ENCODE results near the gene ROR2. TPM values are rescaled to one million over a fixed set of nuclear protein-coding genes. Genes with fewer than 3 reads are reported as not detected.

The ROR2 gene
- total and polyA plus RNA-seq, 3 experiments from 2014 or later, result 2.0 TPM; not detected in 2

DNA sequence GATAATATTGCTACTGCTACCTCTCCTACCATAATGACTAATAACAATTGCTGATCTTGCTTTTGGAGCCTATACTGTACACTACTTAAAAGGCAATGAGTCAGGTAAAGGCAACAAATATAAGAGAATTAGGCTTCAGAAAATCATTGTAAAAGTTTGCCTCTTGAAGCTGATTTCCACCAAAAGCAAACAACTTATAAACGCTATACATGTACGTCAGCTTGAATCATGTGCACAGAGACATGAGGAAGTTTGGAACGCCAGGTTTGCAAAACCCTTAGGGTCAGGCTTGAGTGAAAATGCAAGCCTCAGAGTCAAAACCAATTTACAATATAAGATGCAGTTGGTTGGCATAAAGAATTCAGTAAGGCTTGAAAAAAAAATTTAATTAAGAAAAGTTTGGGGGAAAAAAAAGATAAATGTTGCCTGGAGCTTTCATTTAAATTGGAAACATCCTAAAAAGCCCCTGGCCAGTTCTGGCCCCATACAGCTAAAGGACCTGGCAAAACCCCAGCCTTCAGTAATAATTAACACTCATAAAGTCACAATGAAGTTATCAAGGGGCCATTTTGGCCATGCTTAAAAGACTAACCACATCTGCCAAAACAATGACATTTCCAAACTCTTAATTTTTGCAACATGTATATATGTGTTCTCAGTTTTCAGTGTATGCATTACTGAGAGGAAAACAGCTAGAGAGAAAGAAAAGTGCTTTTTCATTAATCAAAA lies 345.4 kb downstream of the ROR2 start:
- no peak overlapping the region for H3K27ac ChIP-seq (ENCODE audit: low read depth, low read length)

GRCh38 chr9:91603932-91604331 lies 346.1 kb downstream of the ROR2 start:
- ChIA-PET CTCF (no interaction called here), POLR2A (no interaction called here)
- H3K4me1 ChIP-seq (ENCODE audit: insufficient read depth, low read length), result no peaks in the 10 kb centered on the region
- no peaks in the 10 kb centered on the region for H3K36me3 ChIP-seq (ENCODE audit: insufficient read depth, low read length)
- no peak overlapping the region for H3K27ac Mint-ChIP-seq
- peaks cover 0 to 3% (median 0%) of the 10 kb centered on the region in 5 donors for H3K9me3 Mint-ChIP-seq
- H3K4me3 ChIP-seq (ENCODE audit: low read length), result no peak overlapping the region
- H3K27me3 ChIP-seq (ENCODE audit: insufficient read depth, low read length, poor library complexity, severe bottlenecking), result no peaks in the 10 kb centered on the region
- no peaks in the 10 kb centered on the region for H3K9me3 ChIP-seq (ENCODE audit: low read length)
- no peaks in the 10 kb centered on the region for H3K36me3 Mint-ChIP-seq
- peaks cover 11 to 58% of the 10 kb centered on the region in 2 donors for H3K27me3 Mint-ChIP-seq
- no peaks in the 10 kb centered on the region for H3K4me1 Mint-ChIP-seq
- no peak overlapping the region for H3K4me3 Mint-ChIP-seq
- DNase-seq, result no peak
- no peak overlapping the region for H3K27ac ChIP-seq (ENCODE audit: low read depth, low read length)

More for the DNA sequence above, 345.4 kb downstream of the ROR2 start:
- no peak for DNase-seq
- no peaks in the 10 kb centered on the region for H3K36me3 Mint-ChIP-seq
- ChIA-PET POLR2A (no interaction called here), CTCF (no interaction called here)
- Histone ChIP-seq H3K27me3 (ENCODE audit: insufficient read depth, low read length, poor library complexity, severe bottlenecking) (no peaks in the 10 kb centered on the region), H3K36me3 (ENCODE audit: insufficient read depth, low read length) (no peaks in the 10 kb centered on the region), H3K9me3 (ENCODE audit: low read length) (no peaks in the 10 kb centered on the region), H3K4me1 (ENCODE audit: insufficient read depth, low read length) (no peaks in the 10 kb centered on the region), H3K4me3 (ENCODE audit: low read length) (no peak overlapping the region)
- H3K9me3 Mint-ChIP-seq, result peaks cover 0 to 3% (median 0%) of the 10 kb centered on the region in 5 donors
- H3K4me3 Mint-ChIP-seq, result no peak overlapping the region
- no peaks in the 10 kb centered on the region for H3K4me1 Mint-ChIP-seq
- no peak overlapping the region for H3K27ac Mint-ChIP-seq
- H3K27me3 Mint-ChIP-seq, result peaks cover 11 to 58% of the 10 kb centered on the region in 2 donors

GRCh38 chr9:91599564-91599963 lies 350.5 kb downstream of the ROR2 start:
- CTCF ChIA-PET, result no interaction called here
- POLR2A ChIA-PET, result no interaction called here
- H3K4me3 Mint-ChIP-seq, result no peak overlapping the region

DNA sequence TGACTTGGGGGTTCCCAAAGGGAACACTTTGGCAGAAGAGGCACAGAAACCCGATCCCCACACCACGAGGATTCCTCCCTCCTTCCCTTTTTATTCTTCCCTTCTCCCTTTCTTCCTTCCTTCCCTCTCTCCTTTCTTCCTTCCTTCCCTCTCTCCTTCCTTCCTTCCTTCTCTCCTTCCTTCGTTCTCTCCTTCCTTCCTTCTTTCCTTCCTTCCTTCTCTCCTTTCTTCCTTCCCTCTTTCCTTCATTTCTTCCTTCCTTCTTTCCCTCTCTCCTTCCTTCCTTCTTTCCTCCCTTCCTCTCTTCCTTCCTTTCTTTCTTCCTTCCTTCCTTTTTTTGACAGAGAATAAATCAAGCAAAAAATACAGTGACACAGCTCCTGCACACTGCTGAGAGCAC lies 358.4 kb downstream of the ROR2 start:
- Histone ChIP-seq H3K9me3 (ENCODE audit: low read length) (no peaks in the 10 kb centered on the region), H3K27ac (ENCODE audit: low read depth, low read length) (no peak overlapping the region), H3K36me3 (ENCODE audit: insufficient read depth, low read length) (no peaks in the 10 kb centered on the region), H3K4me1 (ENCODE audit: insufficient read depth, low read length) (no peaks in the 10 kb centered on the region), H3K27me3 (ENCODE audit: insufficient read depth, low read length, poor library complexity, severe bottlenecking) (no peaks in the 10 kb centered on the region), H3K4me3 (ENCODE audit: low read length) (no peak overlapping the region)
- CTCF ChIA-PET, result interaction anchor here (0.6 kb wide), 1 partner anchor 28 kb away, joined by 3 read pairs; no protein-coding TSS in a partner anchor
- no peaks in the 10 kb centered on the region for H3K9me3 Mint-ChIP-seq
- no peak for DNase-seq
- H3K27me3 Mint-ChIP-seq, result peaks cover 5 to 7% of the 10 kb centered on the region in 2 donors
- POLR2A ChIA-PET, result no interaction called here
- no peaks in the 10 kb centered on the region for H3K36me3 Mint-ChIP-seq
- no peak overlapping the region for H3K27ac Mint-ChIP-seq
- no peaks in the 10 kb centered on the region for H3K4me1 Mint-ChIP-seq
- H3K4me3 Mint-ChIP-seq, result no peak overlapping the region

More at GRCh38 chr9:91599564-91599963, 350.5 kb downstream of the ROR2 start:
- no peaks in the 10 kb centered on the region for H3K27me3 ChIP-seq (ENCODE audit: insufficient read depth, low read length, poor library complexity, severe bottlenecking)
- H3K27ac Mint-ChIP-seq, result no peak overlapping the region
- no peaks in the 10 kb centered on the region for H3K36me3 Mint-ChIP-seq
- H3K27me3 Mint-ChIP-seq, result peaks cover 12 to 35% of the 10 kb centered on the region in 2 donors
- no peak for DNase-seq
- H3K9me3 Mint-ChIP-seq, result no peaks in the 10 kb centered on the region
- H3K9me3 ChIP-seq (ENCODE audit: low read length), result no peaks in the 10 kb centered on the region
- no peak overlapping the region for H3K27ac ChIP-seq (ENCODE audit: low read depth, low read length)
- no peak overlapping the region for H3K4me3 ChIP-seq (ENCODE audit: low read length)
- no peaks in the 10 kb centered on the region for H3K4me1 Mint-ChIP-seq
- no peaks in the 10 kb centered on the region for H3K36me3 ChIP-seq (ENCODE audit: insufficient read depth, low read length)
- H3K4me1 ChIP-seq (ENCODE audit: insufficient read depth, low read length), result no peaks in the 10 kb centered on the region

- DNase-seq, result no peak
- Mint-ChIP-seq H3K4me1 (no peaks in the 10 kb centered on the region), H3K9me3 (no peaks in the 10 kb centered on the region), H3K27ac (no peak overlapping the region), H3K36me3 (no peaks in the 10 kb centered on the region), H3K4me3 (no peak overlapping the region), H3K27me3 (peaks cover 4 to 8% of the 10 kb centered on the region in 2 donors)
- no peaks in the 10 kb centered on the region for H3K9me3 ChIP-seq (ENCODE audit: low read length)
- POLR2A ChIA-PET, result no interaction called here
- H3K36me3 ChIP-seq (ENCODE audit: insufficient read depth, low read length), result no peaks in the 10 kb centered on the region
- H3K27me3 ChIP-seq (ENCODE audit: insufficient read depth, low read length, poor library complexity, severe bottlenecking), result no peaks in the 10 kb centered on the region
- H3K4me1 ChIP-seq (ENCODE audit: insufficient read depth, low read length), result no peaks in the 10 kb centered on the region
- no peak overlapping the region for H3K4me3 ChIP-seq (ENCODE audit: low read length)
- H3K27ac ChIP-seq (ENCODE audit: low read depth, low read length), result no peak overlapping the region
- CTCF ChIA-PET, result no interaction called here
These were observed 360.9 kb downstream of the ROR2 start for GRCh38 chr9:91589101-91589553.

- ChIA-PET POLR2A (no interaction called here), CTCF (no interaction called here)
- no peaks in the 10 kb centered on the region for H3K27me3 ChIP-seq (ENCODE audit: insufficient read depth, low read length, poor library complexity, severe bottlenecking)
- peaks cover 0 to under 1% (median 0%) of the 10 kb centered on the region in 3 donors for H3K4me1 Mint-ChIP-seq
- H3K27ac ChIP-seq (ENCODE audit: low read depth, low read length), result no peak overlapping the region
- no peaks in the 10 kb centered on the region for H3K36me3 ChIP-seq (ENCODE audit: insufficient read depth, low read length)
- no peaks in the 10 kb centered on the region for H3K9me3 Mint-ChIP-seq
- no peaks in the 10 kb centered on the region for H3K4me1 ChIP-seq (ENCODE audit: insufficient read depth, low read length)
- H3K4me3 ChIP-seq (ENCODE audit: low read length), result no peak overlapping the region
- H3K36me3 Mint-ChIP-seq, result no peaks in the 10 kb centered on the region
- no peak for DNase-seq
- no peak overlapping the region for H3K27ac Mint-ChIP-seq
- H3K9me3 ChIP-seq (ENCODE audit: low read length), result no peaks in the 10 kb centered on the region
- peaks cover 4 to 8% of the 10 kb centered on the region in 2 donors for H3K27me3 Mint-ChIP-seq
- H3K4me3 Mint-ChIP-seq, result no peak overlapping the region
These were observed 363.7 kb downstream of the ROR2 start for GRCh38 chr9:91586282-91586681.

DNA sequence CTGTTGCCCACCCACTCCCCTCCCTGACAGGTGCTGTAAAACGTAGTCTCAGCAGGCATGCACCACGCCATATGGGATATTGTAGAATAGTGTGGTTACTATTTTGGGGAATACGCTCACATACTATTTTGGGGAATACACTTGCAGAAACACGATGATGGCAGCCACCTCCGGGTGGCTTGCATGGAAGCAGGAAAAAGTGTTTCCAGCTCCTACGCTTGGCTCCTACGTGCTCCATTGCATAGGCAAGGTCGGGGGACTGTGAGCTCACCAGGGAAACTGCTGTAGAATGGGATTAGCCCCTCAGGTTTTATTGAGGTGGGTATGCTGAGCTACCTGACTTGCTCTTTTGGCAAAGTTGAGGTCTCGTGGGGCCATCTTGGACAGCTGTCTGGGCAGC lies 366.1 kb downstream of the ROR2 start:
- peak overlapping the region in 1 of 8 donors; percentile 43 for H3K27ac Mint-ChIP-seq

DNA sequence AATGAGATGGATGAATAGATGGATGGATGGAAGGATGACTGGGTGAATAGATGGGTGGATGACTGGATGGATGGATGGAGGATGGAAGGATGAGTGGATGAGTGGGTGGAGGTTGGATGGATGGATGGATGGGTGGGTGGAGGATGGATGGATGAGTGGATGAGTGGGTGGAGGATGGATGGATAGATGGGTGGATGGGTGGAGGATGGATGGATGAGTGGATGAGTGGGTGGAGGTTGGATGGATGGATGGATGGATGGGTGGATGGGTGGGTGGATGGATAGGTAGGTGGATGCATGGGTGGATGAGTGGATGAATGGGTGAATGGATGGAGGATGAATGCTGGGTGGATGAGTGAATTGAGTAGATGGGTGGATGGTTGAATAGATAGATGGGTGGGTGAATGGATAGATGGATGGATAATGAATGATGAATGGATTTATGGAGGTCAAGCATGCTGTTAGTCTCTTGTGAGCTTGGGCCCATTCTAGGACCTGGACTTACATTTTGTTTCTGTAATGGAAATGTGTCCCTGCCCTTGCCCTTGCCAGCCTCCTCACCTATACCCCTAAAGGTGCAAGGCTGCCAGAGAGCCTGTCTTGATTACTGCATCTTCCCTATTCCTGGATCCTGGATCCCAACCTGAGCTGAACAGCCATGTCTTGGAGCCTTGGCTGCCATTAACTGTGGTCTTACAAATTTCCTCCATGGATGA lies 366.7 kb downstream of the ROR2 start:
- Mint-ChIP-seq H3K4me3 (no peak overlapping the region), H3K4me1 (peaks cover 0 to 7% (median 6%) of the 10 kb centered on the region in 3 donors), H3K27me3 (peaks cover 2 to 8% of the 10 kb centered on the region in 2 donors), H3K27ac (peak overlapping the region in 1 of 8 donors; percentile 43), H3K9me3 (no peaks in the 10 kb centered on the region), H3K36me3 (no peaks in the 10 kb centered on the region)
- Histone ChIP-seq H3K9me3 (ENCODE audit: low read length) (no peaks in the 10 kb centered on the region), H3K36me3 (ENCODE audit: insufficient read depth, low read length) (no peaks in the 10 kb centered on the region), H3K4me1 (ENCODE audit: insufficient read depth, low read length) (no peaks in the 10 kb centered on the region), H3K27me3 (ENCODE audit: insufficient read depth, low read length, poor library complexity, severe bottlenecking) (no peaks in the 10 kb centered on the region), H3K4me3 (ENCODE audit: low read length) (no peak overlapping the region), H3K27ac (ENCODE audit: low read depth, low read length) (no peak overlapping the region)
- POLR2A ChIA-PET, result no interaction called here
- DNase-seq, result no peak
- CTCF ChIA-PET, result no interaction called here

More for the DNA sequence above, 366.1 kb downstream of the ROR2 start:
- Mint-ChIP-seq H3K9me3 (no peaks in the 10 kb centered on the region), H3K4me3 (no peak overlapping the region), H3K4me1 (peaks cover 0 to 7% (median 6%) of the 10 kb centered on the region in 3 donors), H3K27me3 (peaks cover 4 to 8% of the 10 kb centered on the region in 2 donors), H3K36me3 (no peaks in the 10 kb centered on the region)
- Histone ChIP-seq H3K27me3 (ENCODE audit: insufficient read depth, low read length, poor library complexity, severe bottlenecking) (no peaks in the 10 kb centered on the region), H3K4me3 (ENCODE audit: low read length) (no peak overlapping the region), H3K36me3 (ENCODE audit: insufficient read depth, low read length) (no peaks in the 10 kb centered on the region), H3K27ac (ENCODE audit: low read depth, low read length) (no peak overlapping the region), H3K4me1 (ENCODE audit: insufficient read depth, low read length) (no peaks in the 10 kb centered on the region), H3K9me3 (ENCODE audit: low read length) (no peaks in the 10 kb centered on the region)
- no peak for DNase-seq
- POLR2A ChIA-PET, result no interaction called here
- CTCF ChIA-PET, result no interaction called here

All from CD8-positive, alpha-beta memory T cell (primary cell).